Stimulated activated CD8-positive, alpha-beta memory T cell treated with anti-CD3 and anti-CD28 coated beads, Interleukin-12 subunit alpha, Interleukin-12 subunit beta, amount 100 ng/mL, for 1 hour (primary cell): Measurements from ENCODE around the gene CCDC185.

Experiments used
- DNase-seq: peaks from one replicate; pipeline ENCODE4 v3.0.0-alpha.2; 2020; ENCODE audit warnings: low read depth

Gene CCDC185

GRCh38 chr1:223437151-223437550 lies 43.9 kb downstream of the CCDC185 start:
- DNase-seq = no peak

- DNase-seq = no peak
Observed at GRCh38 chr1:223443397-223443796, 50.2 kb downstream of the CCDC185 start.

GRCh38 chr1:223444411-223444810 lies 51.2 kb downstream of the CCDC185 start:
- no peak for DNase-seq
